OCI-LY3 (cell line): ENCODE measurements around the gene WDR38.

ENCODE experiments used
- H2AFZ ChIP-seq: fragments of 200-600, 300-600 bp; shearing (Covaris generic); 2 replicates; pipeline ENCODE4 v1.6.0; 2014; ENCODE audit warnings: antibody characterized with exemption, low read depth, low read length
- H3K27ac ChIP-seq: fragments of 200-600, 300-600 bp; sonication (generic); 2 replicates; pipeline ENCODE4 v1.5.1; 2014; ENCODE audit warnings: mild to moderate bottlenecking, low read length, moderate library complexity, mixed read lengths
- H3K27me3 ChIP-seq: fragments of 200-600, 300-600 bp; sonication (generic); 2 replicates; pipeline ENCODE4 v1.6.1; 2014; ENCODE audit warnings: low read depth, low read length, mixed read lengths
- H3K36me3 ChIP-seq: fragments of 200-600, 300-600 bp; sonication (generic); replicated peaks from 2 replicates; pipeline ENCODE3; 2014; ENCODE audit warnings: low read depth, low read length, mixed read lengths
- H3K4me1 ChIP-seq: fragments of 300-600, 200-600 bp; sonication (generic); 2 replicates; pipeline ENCODE4 v1.6.1; 2014; ENCODE audit warnings: low read length, mixed read lengths
- H3K4me2 ChIP-seq: fragments of 200-600, 300-600 bp; sonication (generic); 2 replicates; pipeline ENCODE4 v1.6.1; 2014; ENCODE audit warnings: low read length, mixed read lengths
- H3K4me3 ChIP-seq: fragments of 300-600, 200-600 bp; sonication (generic); 2 replicates; pipeline ENCODE4 v1.5.1; 2014; ENCODE audit warnings: antibody characterized with exemption, mild to moderate bottlenecking, low read length, moderate library complexity
- H3K79me2 ChIP-seq: fragments of 300-600, 200-600 bp; shearing (Covaris generic); 2 replicates; pipeline ENCODE4 v1.6.1; 2014; ENCODE audit warnings: mild to moderate bottlenecking, low read length, mixed read lengths
- H3K9ac ChIP-seq: fragments of 300-600, 200-600 bp; shearing (Covaris generic); 2 replicates; pipeline ENCODE4 v1.6.0; 2014; ENCODE audit warnings: mild to moderate bottlenecking, low read length, moderate library complexity
- H3K9me3 ChIP-seq: fragments of 200-600, 300-600 bp; shearing (Covaris generic); 2 replicates; pipeline ENCODE4 v1.6.1; 2014; ENCODE audit warnings: low read length, mixed read lengths; ENCODE audit not compliant: insufficient read depth
- H4K20me1 ChIP-seq: fragments of 200-600, 300-600 bp; sonication (generic); 2 replicates; pipeline ENCODE4 v1.6.1; 2016; ENCODE audit warnings: low read length, mixed read lengths; ENCODE audit not compliant: insufficient read depth
- EZH2phosphoT487 ChIP-seq: fragments of 200-600 bp; shearing (Covaris generic); IDR thresholded peaks from 2 replicates; pipeline ENCODE4 v1.6.1; 2018; ENCODE audit warnings: antibody characterized with exemption, mixed run types, low read depth
- TF ChIP-seq, protein P1 (sequence below): fragments of 200-600, 300-600 bp; sonication (generic); IDR thresholded peaks from 2 replicates; pipeline ENCODE4 v1.5.1; 2014; ENCODE audit warnings: antibody characterized with exemption, low read length, low read depth

WDR38 gene

DNA sequence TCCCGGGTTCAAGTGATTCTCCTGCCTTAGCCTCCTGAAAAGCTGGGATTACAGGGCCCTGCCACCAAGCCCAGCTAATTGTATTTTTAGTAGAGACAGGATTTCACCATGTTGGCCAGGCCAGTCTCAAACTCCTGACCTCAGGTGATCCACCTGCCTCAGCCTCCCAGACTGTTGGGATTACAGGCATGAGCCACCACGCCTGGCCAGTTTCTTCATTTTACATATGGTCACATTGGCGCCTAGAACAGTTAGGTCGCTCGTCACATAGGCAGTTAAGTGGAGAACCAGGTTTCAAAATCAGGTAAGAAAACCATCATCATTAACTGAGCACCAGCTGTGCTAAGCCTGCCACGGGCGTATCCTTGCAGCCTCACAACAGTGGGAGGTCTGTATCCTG lies 40.2 kb upstream of the WDR38 start:
- no peak overlapping the region for H3K4me3 ChIP-seq
- H3K27me3 ChIP-seq = no peaks in the 10 kb centered on the region
- no peak overlapping the region for H2AFZ ChIP-seq
- no peaks in the 10 kb centered on the region for H3K79me2 ChIP-seq
- H3K4me2 ChIP-seq = no peak overlapping the region
- no peaks in the 10 kb centered on the region for H3K36me3 ChIP-seq
- no peaks in the 10 kb centered on the region for H4K20me1 ChIP-seq
- H3K9me3 ChIP-seq = no peaks in the 10 kb centered on the region
- no peak for TF ChIP-seq EZH2phosphoT487
- TF ChIP-seq, protein P1, sequence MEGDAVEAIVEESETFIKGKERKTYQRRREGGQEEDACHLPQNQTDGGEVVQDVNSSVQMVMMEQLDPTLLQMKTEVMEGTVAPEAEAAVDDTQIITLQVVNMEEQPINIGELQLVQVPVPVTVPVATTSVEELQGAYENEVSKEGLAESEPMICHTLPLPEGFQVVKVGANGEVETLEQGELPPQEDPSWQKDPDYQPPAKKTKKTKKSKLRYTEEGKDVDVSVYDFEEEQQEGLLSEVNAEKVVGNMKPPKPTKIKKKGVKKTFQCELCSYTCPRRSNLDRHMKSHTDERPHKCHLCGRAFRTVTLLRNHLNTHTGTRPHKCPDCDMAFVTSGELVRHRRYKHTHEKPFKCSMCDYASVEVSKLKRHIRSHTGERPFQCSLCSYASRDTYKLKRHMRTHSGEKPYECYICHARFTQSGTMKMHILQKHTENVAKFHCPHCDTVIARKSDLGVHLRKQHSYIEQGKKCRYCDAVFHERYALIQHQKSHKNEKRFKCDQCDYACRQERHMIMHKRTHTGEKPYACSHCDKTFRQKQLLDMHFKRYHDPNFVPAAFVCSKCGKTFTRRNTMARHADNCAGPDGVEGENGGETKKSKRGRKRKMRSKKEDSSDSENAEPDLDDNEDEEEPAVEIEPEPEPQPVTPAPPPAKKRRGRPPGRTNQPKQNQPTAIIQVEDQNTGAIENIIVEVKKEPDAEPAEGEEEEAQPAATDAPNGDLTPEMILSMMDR = no peak
- H3K27ac ChIP-seq = no peak overlapping the region
- H3K4me1 ChIP-seq = peaks cover 3% of the 10 kb centered on the region
- H3K9ac ChIP-seq = no peak overlapping the region

DNA sequence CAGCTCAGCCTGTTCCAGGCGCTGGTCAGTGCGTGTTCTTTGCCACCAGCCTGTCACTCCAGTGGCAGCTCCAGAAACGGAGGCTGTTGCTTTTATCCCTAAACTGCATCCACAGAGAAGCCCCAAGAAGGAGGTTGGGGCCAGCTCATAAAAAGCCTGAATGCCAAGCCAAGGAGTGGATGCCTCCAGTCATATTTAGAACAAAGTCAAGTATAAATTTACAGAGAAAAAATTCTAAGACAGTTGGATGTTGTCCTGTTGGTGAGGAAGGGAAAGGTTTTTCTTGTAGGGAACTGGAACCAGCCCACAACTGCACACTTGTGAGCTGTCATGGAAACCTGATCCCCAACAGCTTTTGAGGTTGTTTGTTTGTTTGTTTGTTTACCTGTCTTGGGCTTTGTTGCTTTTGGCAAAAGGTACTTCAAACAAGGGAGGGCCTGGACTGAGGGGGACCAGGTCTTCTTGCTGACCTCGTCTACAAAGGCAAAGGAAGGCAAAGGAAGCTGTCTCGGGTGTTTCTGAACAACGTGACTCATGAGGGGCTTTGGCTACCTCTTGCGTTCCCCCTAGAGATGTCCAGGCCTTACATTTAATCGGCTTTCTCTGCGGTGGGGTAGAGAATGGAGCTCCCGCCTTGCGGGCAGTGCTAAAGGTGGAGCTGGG lies 39.6 kb upstream of the WDR38 start:
- Histone ChIP-seq H3K79me2 (no peaks in the 10 kb centered on the region), H3K36me3 (no peaks in the 10 kb centered on the region), H4K20me1 (no peaks in the 10 kb centered on the region), H3K9ac (no peak overlapping the region), H2AFZ (no peak overlapping the region), H3K4me3 (no peak overlapping the region), H3K9me3 (no peaks in the 10 kb centered on the region), H3K27ac (no peak overlapping the region), H3K4me2 (no peak overlapping the region), H3K27me3 (no peaks in the 10 kb centered on the region), H3K4me1 (peaks cover 9% of the 10 kb centered on the region)
- TF ChIP-seq EZH2phosphoT487 = no peak
- TF ChIP-seq, protein P1 = no peak

DNA sequence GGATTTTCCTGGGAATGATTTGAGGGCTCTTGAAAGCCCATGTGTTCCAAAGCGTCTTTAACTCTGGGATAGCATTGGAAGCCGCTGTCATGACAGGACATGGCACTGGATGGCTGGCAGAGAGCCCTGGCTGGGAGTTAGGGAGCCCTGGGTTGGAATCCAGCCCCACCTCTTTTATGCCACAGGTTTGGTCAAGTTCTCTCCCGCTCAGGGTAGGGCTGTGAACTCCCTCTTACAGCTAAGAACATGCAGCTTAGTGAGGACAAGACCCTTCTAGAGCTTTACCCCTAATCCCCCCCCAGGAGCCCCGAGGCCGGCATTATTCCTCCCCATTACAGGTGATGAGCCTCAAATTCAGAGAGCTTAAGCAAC lies 39.1 kb upstream of the WDR38 start:
- H3K4me3 ChIP-seq = no peak overlapping the region
- H3K4me1 ChIP-seq = peaks cover 14% of the 10 kb centered on the region
- no peak overlapping the region for H3K27ac ChIP-seq
- no peak overlapping the region for H3K4me2 ChIP-seq
- H4K20me1 ChIP-seq = no peaks in the 10 kb centered on the region
- no peaks in the 10 kb centered on the region for H3K79me2 ChIP-seq
- no peaks in the 10 kb centered on the region for H3K27me3 ChIP-seq
- TF ChIP-seq, protein P1 = no peak
- no peak for TF ChIP-seq EZH2phosphoT487
- no peaks in the 10 kb centered on the region for H3K36me3 ChIP-seq
- H3K9me3 ChIP-seq = no peaks in the 10 kb centered on the region
- H3K9ac ChIP-seq = no peak overlapping the region
- H2AFZ ChIP-seq = no peak overlapping the region

DNA sequence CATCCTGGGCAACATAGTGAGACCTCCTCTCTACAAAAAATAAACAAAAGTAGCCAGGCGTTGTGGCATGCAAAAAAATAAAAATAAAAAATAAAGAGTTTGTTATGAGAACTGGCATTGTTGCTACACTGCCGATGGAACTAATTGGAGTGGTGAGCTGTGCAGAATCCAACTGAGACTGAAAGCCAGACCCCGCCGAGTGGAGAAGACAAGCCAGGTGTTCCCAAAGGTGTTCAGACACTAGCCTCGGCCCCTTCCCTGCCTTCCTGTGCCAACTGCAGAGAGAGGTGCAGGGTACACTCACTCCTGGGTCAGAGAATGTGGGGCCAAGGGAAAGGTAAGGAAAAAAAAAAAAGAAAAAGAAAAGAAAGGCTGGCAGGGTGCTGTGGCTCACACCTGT lies 37.7 kb upstream of the WDR38 start:
- peaks cover 18% of the 10 kb centered on the region for H3K4me1 ChIP-seq
- no peaks in the 10 kb centered on the region for H3K9me3 ChIP-seq
- H3K4me3 ChIP-seq = no peak overlapping the region
- no peak overlapping the region for H3K4me2 ChIP-seq
- H3K27ac ChIP-seq = no peak overlapping the region
- H2AFZ ChIP-seq = no peak overlapping the region
- no peaks in the 10 kb centered on the region for H3K36me3 ChIP-seq
- no peaks in the 10 kb centered on the region for H3K27me3 ChIP-seq
- H3K79me2 ChIP-seq = no peaks in the 10 kb centered on the region
- no peaks in the 10 kb centered on the region for H4K20me1 ChIP-seq
- TF ChIP-seq, protein P1 = no peak
- no peak for TF ChIP-seq EZH2phosphoT487
- no peak overlapping the region for H3K9ac ChIP-seq
